Neural progenitor cell (in vitro differentiated cells): ENCODE data around the gene LHX6.

Source experiments
- CTCF ChIP-seq: fragments of 200-600 bp; sonication (generic); IDR thresholded peaks from 2 replicates; pipeline ENCODE4 v1.5.1; 2017; ENCODE audit warnings: antibody characterized with exemption, mild to moderate bottlenecking
- EZH2 ChIP-seq: fragments of 200-600 bp; sonication (generic); IDR thresholded peaks from 2 replicates; pipeline ENCODE4 v1.6.1; 2017; ENCODE audit warnings: antibody characterized with exemption, mild to moderate bottlenecking, moderate library complexity
- EZH2phosphoT487 ChIP-seq: fragments of 200-600 bp; sonication (generic); IDR thresholded peaks from 2 replicates; pipeline ENCODE4 v1.6.1; 2017; ENCODE audit warnings: antibody characterized with exemption

GRCh38 chr9:122200960-122201595, 27.7 kb downstream of the LHX6 start:
- TF ChIP-seq CTCF: no peak
- no peak for TF ChIP-seq EZH2
- TF ChIP-seq EZH2phosphoT487: no peak
